Mononuclear cell (primary cell): ENCODE results near the gene ID1. TPM values are rescaled to one million over a fixed set of nuclear protein-coding genes. Genes with fewer than 3 reads are reported as not detected.
"Not testable (repeated sequence)": the region's sequence is repeated elsewhere in the genome, so short reads cannot be mapped to it uniquely, and the experiment has no call there.

Experiments
- H3K27me3 ChIP-seq: 2 replicates; pipeline ENCODE4 v1.6.0; 2011; ENCODE audit warnings: low read length, control low read depth; ENCODE audit not compliant: insufficient read depth
- H3K4me1 ChIP-seq: 2 replicates; pipeline ENCODE4 v1.5.1; 2011; ENCODE audit warnings: mild to moderate bottlenecking, low read length, control low read depth; ENCODE audit not compliant: insufficient read depth
- H3K4me3 ChIP-seq: 2 replicates; pipeline ENCODE4 v1.5.1; 2011; ENCODE audit warnings: mild to moderate bottlenecking, low read length, moderate library complexity
- H3K9me3 ChIP-seq: 2 replicates; pipeline ENCODE4 v1.5.1; 2011; ENCODE audit warnings: low read depth, mild to moderate bottlenecking, control low read depth, low read length
- total RNA-seq: library from RNA; depleted of rRNA; stranded (reverse); fragments of >200 nt; gene quantifications from one replicate; pipeline ENCODE4 v1.2.3, GENCODE V29; 2012

The ID1 gene
- total RNA-seq, 1 donor, result 17.1 TPM

DNA sequence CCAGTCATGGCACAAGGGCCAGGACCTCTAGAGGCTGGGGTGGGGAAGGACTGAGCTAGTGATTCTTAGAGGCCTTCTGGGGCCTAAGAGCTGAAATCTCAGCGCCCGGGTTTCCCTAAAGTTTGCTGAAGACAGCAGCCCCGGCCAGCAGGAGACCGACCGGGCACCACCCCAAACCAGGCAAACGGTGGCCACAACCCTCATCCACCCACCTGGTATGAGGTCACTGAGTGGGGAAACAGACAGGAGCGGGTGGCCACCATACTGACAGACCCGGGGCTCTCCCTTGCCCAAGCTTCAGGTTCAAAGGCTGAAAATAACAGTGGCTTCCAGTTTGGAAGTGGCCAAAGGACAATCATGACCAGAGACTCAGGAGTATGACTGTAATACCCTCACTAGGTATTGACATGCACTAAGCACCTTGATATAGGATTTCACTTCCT, 35.0 kb upstream of the ID1 start:
- H3K9me3 ChIP-seq, result no peaks in the 10 kb centered on the region
- H3K4me3 ChIP-seq, result no peak overlapping the region
- H3K27me3 ChIP-seq, result no peaks in the 10 kb centered on the region

DNA sequence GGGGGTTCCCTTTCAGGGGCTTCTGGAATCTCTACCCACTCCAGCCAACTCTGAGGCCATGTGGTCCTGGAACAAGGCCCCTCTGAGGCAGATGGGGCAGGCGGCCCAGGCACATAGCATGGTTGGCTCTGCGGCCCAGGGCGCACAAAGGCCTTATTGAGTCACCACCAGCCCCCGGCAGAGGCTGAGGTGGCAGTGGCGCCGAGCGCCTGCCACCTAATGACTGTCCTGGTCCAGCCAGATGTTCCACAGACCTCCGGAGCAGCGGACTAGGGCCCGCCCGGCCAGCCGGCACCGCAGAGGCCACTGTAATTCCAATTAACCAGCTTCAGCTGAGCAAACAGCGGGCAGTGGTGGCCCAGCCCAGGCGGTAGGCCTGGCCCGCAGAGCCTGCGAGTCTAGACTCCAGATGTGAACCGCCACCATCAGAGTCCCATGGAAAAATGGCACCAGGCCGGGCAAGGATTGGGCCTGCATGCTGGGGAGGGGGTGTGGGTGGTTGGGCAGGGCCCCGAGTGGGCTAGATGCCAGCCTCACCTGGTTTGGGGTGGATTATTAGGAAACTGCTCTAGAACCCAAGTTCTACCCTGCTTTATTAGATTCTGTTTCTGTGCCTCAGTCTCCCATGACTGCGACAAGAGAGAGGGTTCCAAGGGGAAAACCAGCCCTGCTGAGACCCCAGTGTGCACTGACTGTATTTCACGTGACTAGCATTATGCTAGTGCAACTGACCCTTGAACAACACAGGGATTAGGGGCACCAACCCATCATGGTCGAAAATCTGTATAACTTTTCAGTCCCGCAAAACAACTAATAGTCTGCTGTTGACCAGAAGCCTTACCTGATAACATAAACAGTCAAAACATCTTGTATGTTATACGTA, 34.1 kb upstream of the ID1 start:
- H3K4me3 ChIP-seq, result no peak overlapping the region
- no peaks in the 10 kb centered on the region for H3K27me3 ChIP-seq
- no peaks in the 10 kb centered on the region for H3K9me3 ChIP-seq
- peaks cover 14% of the 10 kb centered on the region for H3K4me1 ChIP-seq

More for the DNA sequence above, 35.0 kb upstream of the ID1 start:
- H3K4me1 ChIP-seq, result peaks cover 14% of the 10 kb centered on the region

DNA sequence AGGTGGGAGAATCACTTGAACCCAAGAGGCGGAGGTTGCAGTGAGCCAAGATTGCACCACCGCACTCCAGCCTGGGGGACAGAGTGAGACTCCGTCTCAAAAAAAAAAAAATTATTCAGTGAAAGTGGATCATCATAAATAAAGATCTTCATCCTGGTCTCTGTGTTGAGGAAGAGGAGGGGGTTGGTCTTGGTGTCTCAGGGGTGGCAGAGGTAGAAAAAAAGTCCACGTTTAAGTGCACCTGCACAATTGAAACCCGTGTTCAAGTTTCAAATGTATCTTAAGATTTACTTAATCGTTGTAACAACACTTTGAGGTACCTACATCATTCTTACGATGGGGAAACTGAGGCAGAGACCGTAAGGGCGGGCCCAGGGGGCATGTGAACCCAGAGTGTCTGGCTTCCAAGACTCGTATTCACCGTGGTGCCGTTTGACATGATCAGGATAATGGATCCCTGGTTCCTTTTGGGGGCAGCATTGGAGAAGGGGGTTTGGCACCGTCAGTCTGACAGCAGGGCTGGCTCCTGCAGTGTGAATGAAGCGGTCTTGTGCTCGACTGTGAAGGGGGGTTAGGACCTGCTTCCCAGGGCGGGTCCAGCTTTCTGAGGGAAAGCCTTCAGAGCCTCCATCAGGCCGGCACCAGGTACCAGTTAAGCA, 32.9 kb upstream of the ID1 start:
- H3K27me3 ChIP-seq, result no peaks in the 10 kb centered on the region
- peak overlapping the region; percentile 54 for H3K4me3 ChIP-seq
- H3K4me1 ChIP-seq, result peaks cover 14% of the 10 kb centered on the region
- H3K9me3 ChIP-seq, result no peaks in the 10 kb centered on the region

GRCh38 chr20:31572701-31573554, 32.2 kb upstream of the ID1 start:
- peaks cover 14% of the 10 kb centered on the region for H3K4me1 ChIP-seq
- H3K9me3 ChIP-seq, result no peaks in the 10 kb centered on the region
- peak overlapping the region; percentile 54 for H3K4me3 ChIP-seq
- no peaks in the 10 kb centered on the region for H3K27me3 ChIP-seq

GRCh38 chr20:31573555-31574321, 31.4 kb upstream of the ID1 start:
- Histone ChIP-seq H3K4me1 (peaks cover 14% of the 10 kb centered on the region), H3K9me3 (no peaks in the 10 kb centered on the region), H3K4me3 (peak overlapping the region; percentile 54), H3K27me3 (no peaks in the 10 kb centered on the region)

GRCh38 chr20:31574986-31575385, 30.1 kb upstream of the ID1 start:
- not testable (repeated sequence) for H3K27me3 ChIP-seq, H3K9me3 ChIP-seq, H3K4me3 ChIP-seq
- H3K4me1 ChIP-seq, result peaks cover 14% of the 10 kb centered on the region

GRCh38 chr20:31576751-31577150, 28.3 kb upstream of the ID1 start:
- Histone ChIP-seq H3K4me3 (no peak overlapping the region), H3K9me3 (no peaks in the 10 kb centered on the region), H3K27me3 (no peaks in the 10 kb centered on the region), H3K4me1 (peaks cover 14% of the 10 kb centered on the region)

GRCh38 chr20:31577194-31577593, 27.9 kb upstream of the ID1 start:
- Histone ChIP-seq H3K9me3 (no peaks in the 10 kb centered on the region), H3K27me3 (no peaks in the 10 kb centered on the region), H3K4me1 (peaks cover 12% of the 10 kb centered on the region), H3K4me3 (no peak overlapping the region)

DNA sequence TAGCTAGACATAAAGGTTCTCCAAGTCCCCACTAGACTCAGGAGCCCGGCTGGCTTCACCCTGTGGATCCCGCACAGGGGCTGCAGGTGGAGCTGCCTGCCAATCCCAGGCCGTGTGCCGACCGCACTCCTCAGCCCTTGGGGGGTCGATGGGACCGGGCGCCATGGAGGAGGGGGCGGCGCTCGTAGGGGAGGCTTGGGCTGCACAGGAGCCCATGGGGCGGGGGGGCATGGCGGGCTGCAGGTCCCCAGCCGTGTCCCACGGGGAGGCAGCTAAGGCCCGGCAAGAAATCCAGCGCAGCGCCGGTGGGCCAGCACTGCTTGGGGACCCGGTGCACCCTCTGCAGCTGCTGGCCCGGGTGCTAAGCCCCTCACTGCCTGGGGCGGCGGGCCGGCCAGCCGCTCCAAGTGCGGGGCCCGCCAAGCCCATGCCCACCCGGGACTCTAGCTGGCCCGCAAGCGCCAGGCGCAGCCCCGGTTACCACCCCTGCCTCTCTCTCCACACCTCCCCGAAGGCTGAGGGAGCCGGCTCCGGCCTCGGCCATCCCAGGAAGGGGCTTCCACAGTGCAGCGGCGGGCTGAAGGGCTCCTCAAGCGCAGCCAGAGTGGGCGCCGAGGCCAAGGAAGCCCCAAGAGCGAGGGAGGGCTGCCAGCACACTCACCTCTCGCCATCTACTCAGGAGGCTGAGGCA, 26.5 kb upstream of the ID1 start:
- Histone ChIP-seq H3K4me1 (peaks cover 3% of the 10 kb centered on the region), H3K9me3 (no peaks in the 10 kb centered on the region), H3K4me3 (no peak overlapping the region), H3K27me3 (no peaks in the 10 kb centered on the region)

GRCh38 chr20:31579245-31579644, 25.8 kb upstream of the ID1 start:
- Histone ChIP-seq H3K9me3 (no peaks in the 10 kb centered on the region), H3K27me3 (no peaks in the 10 kb centered on the region), H3K4me1 (no peaks in the 10 kb centered on the region), H3K4me3 (no peak overlapping the region)

- H3K9me3 ChIP-seq, H3K27me3 ChIP-seq, H3K4me1 ChIP-seq, H3K4me3 ChIP-seq: not testable (repeated sequence)
These were observed 25.0 kb upstream of the ID1 start for GRCh38 chr20:31579941-31580651.

DNA sequence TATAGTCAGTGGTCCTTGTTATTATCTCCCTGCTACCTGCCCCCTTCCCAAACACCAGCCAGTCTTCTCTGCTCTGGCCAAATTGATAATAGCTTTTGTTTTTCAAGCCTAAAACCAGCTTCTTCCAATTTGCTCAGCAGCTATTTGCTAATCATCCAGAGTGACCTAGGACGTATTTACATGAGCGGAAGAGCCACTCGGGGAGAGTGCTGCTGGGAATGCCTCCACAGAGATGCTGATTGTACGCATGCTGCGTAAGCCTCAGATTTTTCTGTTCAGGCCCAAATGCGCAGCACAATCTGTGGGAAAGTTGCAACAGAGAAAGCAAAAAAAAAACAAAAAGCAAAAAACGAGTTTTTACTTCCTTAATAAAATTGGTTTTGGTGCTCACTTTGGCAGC, 24.4 kb upstream of the ID1 start:
- no peaks in the 10 kb centered on the region for H3K27me3 ChIP-seq
- no peaks in the 10 kb centered on the region for H3K9me3 ChIP-seq
- H3K4me3 ChIP-seq, result no peak overlapping the region
- no peaks in the 10 kb centered on the region for H3K4me1 ChIP-seq

DNA sequence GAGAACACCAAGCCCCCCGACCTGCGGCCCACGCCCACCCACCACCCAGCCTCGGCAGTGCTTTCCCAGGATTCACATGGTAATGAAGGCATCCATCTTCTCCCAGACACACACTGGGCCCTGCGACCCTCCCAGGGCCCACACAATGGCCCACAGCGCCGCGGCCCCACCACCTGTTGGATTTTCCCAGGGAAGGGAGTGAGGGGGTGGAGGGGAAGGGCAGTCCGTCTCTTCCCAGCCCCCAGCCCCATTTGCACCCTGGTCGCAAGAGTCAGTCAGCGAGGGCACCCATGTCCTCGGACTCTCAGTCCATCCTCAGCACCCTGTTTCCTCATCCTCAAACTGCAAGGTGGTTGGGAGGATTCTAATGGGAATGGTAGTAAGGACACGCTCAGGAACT, 23.7 kb upstream of the ID1 start:
- H3K27me3 ChIP-seq, result no peaks in the 10 kb centered on the region
- H3K9me3 ChIP-seq, result no peaks in the 10 kb centered on the region
- H3K4me3 ChIP-seq, result no peak overlapping the region

More for the DNA sequence above, 23.7 kb upstream of the ID1 start:
- H3K4me1 ChIP-seq, result no peaks in the 10 kb centered on the region
